GM23338 (cell line): ENCODE measurements around the gene CAMTA1. TPM values are rescaled to one million over a fixed set of nuclear protein-coding genes. Genes with fewer than 3 reads are reported as not detected.

Source experiments
- ATAC-seq: fragments of 200-7000 bp; cut with Tn5 transposase; 3 replicates; pipeline ENCODE4 v1.9.1; 2020
- DNase-seq: peaks from one replicate; pipeline ENCODE4 v3.0.0-alpha.2; 2015; ENCODE audit warnings: low spot score
- H2AFZ ChIP-seq: fragments of 200-600 bp; sonication (generic); 2 replicates; pipeline ENCODE4 v1.8.0; 2016; ENCODE audit warnings: antibody characterized with exemption, mild to moderate bottlenecking, moderate library complexity
- H3F3A ChIP-seq: fragments of 200-600 bp; sonication (generic); replicated peaks from 2 replicates; pipeline ENCODE4 v1.8.0; 2017; ENCODE audit warnings: antibody characterized with exemption, mixed run types, low read depth
- H3K27ac ChIP-seq: fragments of 200-600 bp; sonication (generic); 2 replicates; pipeline ENCODE4 v1.6.1; 2016; ENCODE audit warnings: low read depth
- H3K27me3 ChIP-seq: fragments of 200-600 bp; sonication (generic); 2 replicates; pipeline ENCODE4 v1.8.0; 2016; ENCODE audit warnings: mild to moderate bottlenecking, mixed run types, moderate library complexity; ENCODE audit not compliant: insufficient read depth
- H3K36me3 ChIP-seq: fragments of 200-600 bp; sonication (generic); 2 replicates; pipeline ENCODE4 v1.8.0; 2016; ENCODE audit warnings: mild to moderate bottlenecking; ENCODE audit not compliant: insufficient read depth
- H3K4me1 ChIP-seq: fragments of 200-600 bp; sonication (generic); 2 replicates; pipeline ENCODE4 v1.8.0; 2016; ENCODE audit warnings: mild to moderate bottlenecking, moderate library complexity; ENCODE audit not compliant: insufficient read depth
- H3K4me2 ChIP-seq: fragments of 200-600 bp; sonication (generic); 2 replicates; pipeline ENCODE4 v1.7.1; 2017; ENCODE audit warnings: mixed run types
- H3K4me3 ChIP-seq: fragments of 200-600 bp; sonication (generic); 2 replicates; pipeline ENCODE4 v1.6.1; 2016; ENCODE audit warnings: mixed run types
- H3K79me2 ChIP-seq: fragments of 200-600 bp; sonication (generic); replicated peaks from 2 replicates; pipeline ENCODE4 v1.8.0; 2017; ENCODE audit warnings: mild to moderate bottlenecking; ENCODE audit not compliant: insufficient read depth
- H3K9me2 ChIP-seq: fragments of 200-600 bp; sonication (generic); 2 replicates; pipeline ENCODE4 v1.8.0; 2017; ENCODE audit not compliant: insufficient read depth
- H4K20me1 ChIP-seq: fragments of 200-600 bp; sonication (generic); replicated peaks from 2 replicates; pipeline ENCODE4 v1.8.0; 2017; ENCODE audit warnings: mild to moderate bottlenecking; ENCODE audit not compliant: insufficient read depth
- H3K27ac Mint-ChIP-seq: 2 replicates; pipeline ENCODE4 v1.8.0; 2020; ENCODE audit warnings: inconsistent platforms, mild to moderate bottlenecking, moderate library complexity, mixed read lengths
- H3K27me3 Mint-ChIP-seq: 3 replicates; pipeline ENCODE4 v1.8.0; 2022; ENCODE audit warnings: low read depth, mild to moderate bottlenecking, moderate library complexity, mixed read lengths, inconsistent platforms; ENCODE audit not compliant: insufficient read depth, poor library complexity
- H3K36me3 Mint-ChIP-seq: 3 replicates; pipeline ENCODE4 v1.8.0; 2021; ENCODE audit warnings: low read depth, mild to moderate bottlenecking, inconsistent platforms, moderate library complexity, mixed read lengths
- H3K4me1 Mint-ChIP-seq: 3 replicates; pipeline ENCODE4 v1.8.0; 2020; ENCODE audit warnings: mild to moderate bottlenecking, inconsistent platforms, mixed read lengths
- H3K4me3 Mint-ChIP-seq: 3 replicates; pipeline ENCODE4 v1.8.0; 2021; ENCODE audit warnings: moderate library complexity, mild to moderate bottlenecking, inconsistent platforms, mixed read lengths
- H3K9me3 Mint-ChIP-seq: 3 replicates; pipeline ENCODE4 v1.8.0; 2020; ENCODE audit warnings: moderate library complexity, mild to moderate bottlenecking, inconsistent platforms, mixed read lengths
- CTCF ChIP-seq, 2 experiments: fragments of 200-600 bp in 1 of 2; sonication (generic) in 1 of 2; conservative IDR thresholded peaks; 2 replicates each; pipeline versions ENCODE4 v1.5.1 to v1.6.1; 2016 to 2017; ENCODE audit warnings: antibody characterized with exemption in 2 of 2, low read depth in 2 of 2, mild to moderate bottlenecking in 2 of 2, moderate library complexity in 1 of 2
- ETS1 ChIP-seq: IDR thresholded peaks from 2 replicates; pipeline ENCODE4 v1.6.1; 2016; ENCODE audit warnings: antibody characterized with exemption
- JUNB ChIP-seq: IDR thresholded peaks from one replicate; pipeline ENCODE4 v1.6.1; 2016; ENCODE audit warnings: antibody characterized with exemption; ENCODE audit not compliant: unreplicated experiment
- NANOG ChIP-seq: IDR thresholded peaks from 2 replicates; pipeline ENCODE4 v1.6.1; 2016; ENCODE audit warnings: antibody characterized with exemption, borderline replicate concordance
- REST ChIP-seq: IDR thresholded peaks from one replicate; pipeline ENCODE4 v1.6.1; 2018; ENCODE audit warnings: antibody characterized with exemption; ENCODE audit not compliant: unreplicated experiment
- STAT1 ChIP-seq: IDR thresholded peaks from one replicate; pipeline ENCODE4 v1.6.1; 2016; ENCODE audit warnings: antibody characterized with exemption; ENCODE audit not compliant: unreplicated experiment
- ZNF114 ChIP-seq: fragments of 250-450 bp; sonication (Bioruptor Pico); IDR thresholded peaks from 2 replicates; pipeline ENCODE4 v1.5.0; 2020; ENCODE audit warnings: mild to moderate bottlenecking, moderate library complexity
- ZNF462 ChIP-seq: fragments of 250-450 bp; sonication (Bioruptor Pico); IDR thresholded peaks from 2 replicates; pipeline ENCODE4 v1.5.0; 2020; ENCODE audit warnings: mild to moderate bottlenecking, moderate library complexity
- polyA plus RNA-seq: library from polyadenylated mRNA; unstranded; fragments of >200 nt; fragmentation: Nextera tagmentation; extraction: Ambion mirVana; gene quantifications from 2 replicates; pipeline ENCODE4 v1.2.1, GENCODE V29; 2016
- total RNA-seq: library from RNA; depleted of rRNA; stranded (reverse); fragments of >200 nt; shearing (Covaris generic); gene quantifications from 2 replicates; pipeline ENCODE4 v1.2.3, GENCODE V29; 2014

Gene CAMTA1
- total and polyA plus RNA-seq, 2 experiments from 2014 or later, result 115 to 519 TPM

GRCh38 chr1:7616076-7616832 is 831.0 kb downstream of the CAMTA1 start:
- Histone ChIP-seq H3K27me3 (no peaks in the 10 kb centered on the region), H3K79me2 (no peaks in the 10 kb centered on the region), H3K4me2 (no peak overlapping the region), H3K27ac (no peak overlapping the region), H2AFZ (no peak overlapping the region), H4K20me1 (no peaks in the 10 kb centered on the region; the same call in 1 of the 2 replicates), H3K4me1 (no peaks in the 10 kb centered on the region), H3K9me2 (no peaks in the 10 kb centered on the region), H3F3A (no peaks in the 10 kb centered on the region), H3K4me3 (no peak overlapping the region), H3K36me3 (no peaks in the 10 kb centered on the region)
- ATAC-seq (peak; percentile 96), DNase-seq (peak; percentile 88)
- Mint-ChIP-seq H3K36me3 (no peaks in the 10 kb centered on the region), H3K27me3 (peaks cover 4% of the 10 kb centered on the region), H3K9me3 (no peaks in the 10 kb centered on the region), H3K4me3 (no peak overlapping the region), H3K27ac (no peak overlapping the region), H3K4me1 (peaks cover 11% of the 10 kb centered on the region)
- TF ChIP-seq CTCF (conservative IDR thresholded peaks at IDR 0.05; ENCODE audit: low read depth in 2 of 2), result no peak
- TF ChIP-seq ZNF114 (CRISPR knock-in tag), result no peak
- no peak for TF ChIP-seq NANOG
- no peak for TF ChIP-seq STAT1
- TF ChIP-seq ZNF462 (CRISPR knock-in tag), result no peak
- peak; percentile 94 for TF ChIP-seq REST
- TF ChIP-seq JUNB, result no peak
- TF ChIP-seq ETS1, result no peak
